ENCODE results near the gene CAMKK1. TPM values are rescaled to one million over a fixed set of nuclear protein-coding genes. Genes with fewer than 3 reads are reported as not detected.
A peak's percentile ranks its signal among the peaks of the same experiment; 100 is the strongest.

Gene CAMKK1
- total RNA-seq, 1 donor, result 8.7 TPM

DNA sequence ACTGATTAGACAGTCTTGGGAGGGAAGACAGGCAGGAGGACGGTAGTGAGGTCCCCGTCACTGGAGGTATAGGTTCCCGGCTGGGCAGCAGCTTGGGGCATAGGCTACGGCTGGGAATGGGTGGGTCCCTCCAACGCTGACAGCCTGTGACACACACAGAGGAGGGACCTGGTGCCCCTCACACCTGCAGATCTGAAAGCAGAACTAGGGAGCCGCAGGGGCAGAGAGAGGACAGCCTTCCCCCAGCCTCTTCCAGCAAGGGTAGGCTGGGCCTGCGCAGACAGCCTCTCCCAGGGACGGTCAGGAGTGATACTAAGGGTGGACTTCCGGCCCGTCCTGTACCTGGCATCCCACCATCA lies 21.4 kb upstream of the CAMKK1 start:
- Histone ChIP-seq H3K27me3 (ENCODE audit: insufficient read depth, low read length) (no peaks in the 10 kb centered on the region), H3K4me2 (ENCODE audit: insufficient read depth, low read length) (no peak overlapping the region), H3K36me3 (ENCODE audit: insufficient read depth, low read length) (no peaks in the 10 kb centered on the region), H3K79me2 (ENCODE audit: insufficient read depth, low read length) (no peaks in the 10 kb centered on the region), H3K4me1 (ENCODE audit: insufficient read depth, low read length) (no peaks in the 10 kb centered on the region), H3K4me3 (ENCODE audit: insufficient read depth, low read length) (no peak overlapping the region), H4K20me1 (ENCODE audit: insufficient read depth, low read length) (no peaks in the 10 kb centered on the region), H3K9me3 (ENCODE audit: low read depth, low read length) (no peaks in the 10 kb centered on the region), H3K27ac (ENCODE audit: low read depth, low read length) (no peak overlapping the region), H2AFZ (ENCODE audit: low read length) (peak overlapping the region; percentile 26)
- DNase-seq (ENCODE audit: insufficient read length, low spot score, missing footprints), result peak; percentile 49
- TF ChIP-seq, protein P1, sequence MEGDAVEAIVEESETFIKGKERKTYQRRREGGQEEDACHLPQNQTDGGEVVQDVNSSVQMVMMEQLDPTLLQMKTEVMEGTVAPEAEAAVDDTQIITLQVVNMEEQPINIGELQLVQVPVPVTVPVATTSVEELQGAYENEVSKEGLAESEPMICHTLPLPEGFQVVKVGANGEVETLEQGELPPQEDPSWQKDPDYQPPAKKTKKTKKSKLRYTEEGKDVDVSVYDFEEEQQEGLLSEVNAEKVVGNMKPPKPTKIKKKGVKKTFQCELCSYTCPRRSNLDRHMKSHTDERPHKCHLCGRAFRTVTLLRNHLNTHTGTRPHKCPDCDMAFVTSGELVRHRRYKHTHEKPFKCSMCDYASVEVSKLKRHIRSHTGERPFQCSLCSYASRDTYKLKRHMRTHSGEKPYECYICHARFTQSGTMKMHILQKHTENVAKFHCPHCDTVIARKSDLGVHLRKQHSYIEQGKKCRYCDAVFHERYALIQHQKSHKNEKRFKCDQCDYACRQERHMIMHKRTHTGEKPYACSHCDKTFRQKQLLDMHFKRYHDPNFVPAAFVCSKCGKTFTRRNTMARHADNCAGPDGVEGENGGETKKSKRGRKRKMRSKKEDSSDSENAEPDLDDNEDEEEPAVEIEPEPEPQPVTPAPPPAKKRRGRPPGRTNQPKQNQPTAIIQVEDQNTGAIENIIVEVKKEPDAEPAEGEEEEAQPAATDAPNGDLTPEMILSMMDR (IDR thresholded peaks at IDR 0.05; ENCODE audit: extremely low read depth, low read depth, low read length), result no peak

DNA sequence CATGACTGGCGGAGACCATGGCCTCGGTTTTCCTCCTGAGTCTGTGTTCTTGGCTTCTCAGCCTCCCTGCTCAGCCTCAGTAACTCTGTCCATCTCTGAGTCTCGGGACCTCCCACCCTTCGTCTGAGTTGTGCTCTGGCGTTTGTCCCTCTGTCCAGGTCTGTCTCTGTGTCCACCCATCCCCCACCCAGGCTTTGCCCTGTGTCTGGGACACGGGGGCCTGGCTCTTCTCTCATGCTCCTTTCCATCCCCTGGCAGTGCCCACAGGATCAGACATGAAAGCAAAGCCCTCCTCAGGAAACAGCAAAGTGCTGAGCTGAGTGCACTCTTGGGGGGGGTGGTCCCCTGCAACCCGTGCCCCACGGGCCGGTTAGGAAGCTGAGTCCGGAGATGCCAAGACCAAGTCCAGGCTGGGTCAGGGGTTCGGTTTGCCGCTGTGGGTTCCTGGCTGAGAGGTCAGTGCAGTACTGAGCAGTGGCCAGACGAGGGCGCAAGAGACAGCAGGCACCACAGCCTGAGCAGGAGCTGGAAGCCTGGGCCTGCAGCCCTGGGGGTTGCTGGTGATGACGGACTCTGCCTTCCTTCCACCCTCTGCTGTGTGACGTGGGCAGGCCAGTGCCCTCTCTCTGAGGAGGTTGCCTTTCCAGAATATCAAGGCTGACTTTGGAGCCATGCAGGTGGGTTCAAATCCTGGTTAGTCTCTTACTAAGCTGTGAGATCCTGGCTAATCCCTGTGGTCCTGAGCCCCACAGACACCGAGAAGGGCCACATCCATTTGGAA lies 20.9 kb upstream of the CAMKK1 start:
- H4K20me1 ChIP-seq (ENCODE audit: insufficient read depth, low read length), result no peaks in the 10 kb centered on the region
- H3K79me2 ChIP-seq (ENCODE audit: insufficient read depth, low read length), result no peaks in the 10 kb centered on the region
- no peaks in the 10 kb centered on the region for H3K27me3 ChIP-seq (ENCODE audit: insufficient read depth, low read length)
- DNase-seq (ENCODE audit: insufficient read length, low spot score, missing footprints), result peak; percentile 99
- H3K4me1 ChIP-seq (ENCODE audit: insufficient read depth, low read length), result no peaks in the 10 kb centered on the region
- no peaks in the 10 kb centered on the region for H3K9me3 ChIP-seq (ENCODE audit: low read depth, low read length)
- no peaks in the 10 kb centered on the region for H3K36me3 ChIP-seq (ENCODE audit: insufficient read depth, low read length)
- H3K4me3 ChIP-seq (ENCODE audit: insufficient read depth, low read length), result no peak overlapping the region
- H2AFZ ChIP-seq (ENCODE audit: low read length), result peak overlapping the region; percentile 26
- no peak overlapping the region for H3K27ac ChIP-seq (ENCODE audit: low read depth, low read length)
- TF ChIP-seq, protein P1 (IDR thresholded peaks at IDR 0.05; ENCODE audit: extremely low read depth, low read depth, low read length), result peak; percentile 94
- H3K4me2 ChIP-seq (ENCODE audit: insufficient read depth, low read length), result no peak overlapping the region

DNA sequence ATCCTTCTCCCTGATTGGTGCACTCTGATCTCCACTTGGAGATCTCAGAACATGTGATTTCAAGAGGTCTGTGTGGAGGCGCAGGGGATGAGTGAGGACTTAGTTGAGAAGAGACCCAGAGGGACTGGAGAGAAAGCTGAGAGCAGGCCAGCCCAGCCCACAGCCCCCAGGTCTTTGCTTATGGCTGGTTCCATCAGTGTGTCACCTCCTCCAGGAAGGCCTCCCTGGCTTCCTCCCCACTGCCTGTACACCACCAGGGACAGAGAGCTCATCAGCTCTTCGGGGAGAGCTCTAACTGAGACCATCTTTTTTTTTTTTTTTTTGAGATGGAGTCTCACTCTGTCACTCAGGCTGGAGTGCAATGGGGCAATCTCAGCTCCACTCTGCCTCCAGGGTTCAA lies 20.0 kb upstream of the CAMKK1 start:
- TF ChIP-seq, protein P1 (IDR thresholded peaks at IDR 0.05; ENCODE audit: extremely low read depth, low read depth, low read length), result no peak
- Histone ChIP-seq H3K4me3 (ENCODE audit: insufficient read depth, low read length) (no peak overlapping the region), H3K27ac (ENCODE audit: low read depth, low read length) (no peak overlapping the region), H3K9me3 (ENCODE audit: low read depth, low read length) (no peaks in the 10 kb centered on the region), H3K27me3 (ENCODE audit: insufficient read depth, low read length) (no peaks in the 10 kb centered on the region), H3K4me2 (ENCODE audit: insufficient read depth, low read length) (no peak overlapping the region), H4K20me1 (ENCODE audit: insufficient read depth, low read length) (no peaks in the 10 kb centered on the region), H3K4me1 (ENCODE audit: insufficient read depth, low read length) (no peaks in the 10 kb centered on the region), H2AFZ (ENCODE audit: low read length) (no peak overlapping the region), H3K79me2 (ENCODE audit: insufficient read depth, low read length) (no peaks in the 10 kb centered on the region), H3K36me3 (ENCODE audit: insufficient read depth, low read length) (no peaks in the 10 kb centered on the region)
- DNase-seq (ENCODE audit: insufficient read length, low spot score, missing footprints), result no peak

DNA sequence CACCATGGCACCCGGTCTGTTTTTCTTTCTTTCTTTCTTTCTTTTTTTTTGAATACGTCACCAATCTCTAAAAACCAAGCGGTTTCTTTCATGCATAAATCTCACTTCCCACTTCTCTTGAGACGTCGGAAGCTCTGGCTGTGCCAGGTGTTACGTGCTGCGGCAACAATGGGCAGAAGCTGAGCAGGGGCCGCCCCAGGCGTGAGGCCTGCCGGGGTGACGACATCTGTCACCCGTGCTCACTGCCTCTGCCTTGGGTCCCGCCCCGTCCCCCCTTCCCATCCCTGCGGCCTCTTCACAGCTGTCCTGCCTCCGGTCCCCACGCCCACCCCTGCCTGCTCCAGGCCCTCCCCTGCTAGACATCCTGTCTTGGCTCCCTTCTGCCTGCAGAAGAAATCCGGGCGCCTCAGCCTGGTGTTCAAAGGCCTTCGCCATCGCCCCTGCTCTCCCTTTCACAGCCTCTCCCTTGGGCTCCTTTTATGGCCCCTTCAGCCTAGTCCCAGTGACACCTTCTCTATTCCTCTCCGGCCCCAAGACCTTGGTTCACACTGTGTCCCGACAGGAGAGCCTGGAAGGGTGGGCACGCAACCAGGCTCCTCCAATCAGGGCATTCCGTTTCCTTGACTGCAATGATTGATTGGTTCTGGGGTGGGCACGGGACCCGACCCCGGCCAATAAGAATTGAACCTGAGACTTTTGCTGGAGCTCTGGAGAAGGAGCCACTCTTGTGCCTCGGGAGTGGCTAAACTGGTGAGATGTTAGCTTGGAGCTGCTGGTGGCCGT lies 18.6 kb upstream of the CAMKK1 start:
- H2AFZ ChIP-seq (ENCODE audit: low read length), result no peak overlapping the region
- H3K36me3 ChIP-seq (ENCODE audit: insufficient read depth, low read length), result no peaks in the 10 kb centered on the region
- no peaks in the 10 kb centered on the region for H4K20me1 ChIP-seq (ENCODE audit: insufficient read depth, low read length)
- no peak overlapping the region for H3K4me2 ChIP-seq (ENCODE audit: insufficient read depth, low read length)
- H3K79me2 ChIP-seq (ENCODE audit: insufficient read depth, low read length), result no peaks in the 10 kb centered on the region
- no peak overlapping the region for H3K4me3 ChIP-seq (ENCODE audit: insufficient read depth, low read length)
- no peaks in the 10 kb centered on the region for H3K4me1 ChIP-seq (ENCODE audit: insufficient read depth, low read length)
- TF ChIP-seq, protein P1 (IDR thresholded peaks at IDR 0.05; ENCODE audit: extremely low read depth, low read depth, low read length), result no peak
- no peaks in the 10 kb centered on the region for H3K27me3 ChIP-seq (ENCODE audit: insufficient read depth, low read length)
- H3K27ac ChIP-seq (ENCODE audit: low read depth, low read length), result no peak overlapping the region
- no peaks in the 10 kb centered on the region for H3K9me3 ChIP-seq (ENCODE audit: low read depth, low read length)
- no peak for DNase-seq (ENCODE audit: insufficient read length, low spot score, missing footprints)
